K562 (cell line): ENCODE results near the gene WASHC2C.
"Not testable (repeated sequence)": the region's sequence is repeated elsewhere in the genome, so short reads cannot be mapped to it uniquely, and the experiment has no call there.

Source experiments
- CEBPB ChIP-seq: fragments of 450-650 bp; IDR thresholded peaks from 2 replicates; pipeline ENCODE4 v1.6.1; 2016; ENCODE audit warnings: missing genetic modification characterization, missing compliant biosample characterization
- EZH2 ChIP-seq: IDR thresholded peaks from 2 replicates; pipeline ENCODE4 v1.6.1; 2012; ENCODE audit warnings: low read depth, mild to moderate bottlenecking, inconsistent platforms, low read length, borderline replicate concordance
- GABPA ChIP-seq: fragments of 200-800 bp; sonication (Bioruptor generic); conservative IDR thresholded peaks from 2 replicates; pipeline ENCODE4 v1.6.1; 2016; ENCODE audit warnings: low read depth, missing genetic modification characterization, missing compliant biosample characterization
- L3MBTL2 ChIP-seq: fragments of 450-650 bp; IDR thresholded peaks from 2 replicates; pipeline ENCODE4 v1.6.1; 2016; ENCODE audit warnings: mild to moderate bottlenecking, moderate library complexity
- NFRKB ChIP-seq: fragments of 450-650 bp; IDR thresholded peaks from 2 replicates; pipeline ENCODE4 v1.6.1; 2016; ENCODE audit warnings: low read depth
- TF ChIP-seq, protein P1 (sequence below), 2 experiments: fragments of 150-350 bp in 1 of 2; IDR thresholded peaks; 2 replicates each; pipeline ENCODE4 v1.6.1; 2012 to 2016; ENCODE audit warnings: low read depth in 2 of 2, low read length in 2 of 2, mild to moderate bottlenecking in 1 of 2, moderate library complexity in 1 of 2

DNA sequence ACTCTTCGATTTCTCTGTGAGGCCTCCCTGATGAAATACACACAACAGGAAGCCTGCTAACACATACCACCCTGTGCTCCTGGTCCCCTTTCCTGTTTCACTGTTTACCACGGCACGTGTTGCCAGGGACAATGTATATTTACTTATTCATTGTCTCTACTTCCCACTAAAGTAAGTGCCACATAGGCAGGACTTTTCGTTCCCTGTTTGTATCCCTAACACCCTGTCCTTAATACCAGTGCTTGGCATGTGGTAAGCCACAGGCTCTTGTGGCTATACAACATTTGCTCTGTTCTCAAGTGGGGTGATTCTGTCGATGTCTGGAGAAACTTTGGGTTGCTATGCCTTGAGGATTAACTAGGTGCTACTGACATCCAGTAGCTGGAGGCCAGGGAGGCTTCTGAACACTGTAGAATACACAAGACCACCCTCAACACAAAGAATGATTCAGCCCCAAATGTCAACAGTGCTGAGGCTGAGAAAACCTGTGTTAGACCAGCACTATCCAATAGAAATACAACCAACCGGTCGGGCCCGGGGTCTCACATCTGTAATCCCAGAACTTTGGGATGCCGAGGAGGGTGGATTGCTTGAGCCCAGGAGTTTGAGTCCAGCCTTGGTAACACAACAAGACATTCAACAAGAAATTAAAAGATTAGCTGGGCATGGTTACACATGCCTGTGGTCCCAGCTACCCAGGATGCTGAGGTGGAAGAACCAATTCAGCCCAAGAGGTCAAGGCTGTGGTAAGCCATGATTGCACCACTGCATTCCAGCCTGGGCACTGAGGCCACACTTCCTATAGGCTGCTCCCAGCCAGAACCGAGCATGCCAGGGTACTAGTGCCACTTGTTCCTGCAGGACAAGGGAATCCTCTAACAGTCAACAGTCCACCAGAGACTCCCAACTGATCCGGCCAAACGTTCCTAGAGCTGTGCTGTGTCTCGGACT, 76.3 kb downstream of the WASHC2C start:
- not testable (repeated sequence) for TF ChIP-seq CEBPB (tag); EZH2; GABPA; NFRKB; L3MBTL2
- TF ChIP-seq, protein P1, sequence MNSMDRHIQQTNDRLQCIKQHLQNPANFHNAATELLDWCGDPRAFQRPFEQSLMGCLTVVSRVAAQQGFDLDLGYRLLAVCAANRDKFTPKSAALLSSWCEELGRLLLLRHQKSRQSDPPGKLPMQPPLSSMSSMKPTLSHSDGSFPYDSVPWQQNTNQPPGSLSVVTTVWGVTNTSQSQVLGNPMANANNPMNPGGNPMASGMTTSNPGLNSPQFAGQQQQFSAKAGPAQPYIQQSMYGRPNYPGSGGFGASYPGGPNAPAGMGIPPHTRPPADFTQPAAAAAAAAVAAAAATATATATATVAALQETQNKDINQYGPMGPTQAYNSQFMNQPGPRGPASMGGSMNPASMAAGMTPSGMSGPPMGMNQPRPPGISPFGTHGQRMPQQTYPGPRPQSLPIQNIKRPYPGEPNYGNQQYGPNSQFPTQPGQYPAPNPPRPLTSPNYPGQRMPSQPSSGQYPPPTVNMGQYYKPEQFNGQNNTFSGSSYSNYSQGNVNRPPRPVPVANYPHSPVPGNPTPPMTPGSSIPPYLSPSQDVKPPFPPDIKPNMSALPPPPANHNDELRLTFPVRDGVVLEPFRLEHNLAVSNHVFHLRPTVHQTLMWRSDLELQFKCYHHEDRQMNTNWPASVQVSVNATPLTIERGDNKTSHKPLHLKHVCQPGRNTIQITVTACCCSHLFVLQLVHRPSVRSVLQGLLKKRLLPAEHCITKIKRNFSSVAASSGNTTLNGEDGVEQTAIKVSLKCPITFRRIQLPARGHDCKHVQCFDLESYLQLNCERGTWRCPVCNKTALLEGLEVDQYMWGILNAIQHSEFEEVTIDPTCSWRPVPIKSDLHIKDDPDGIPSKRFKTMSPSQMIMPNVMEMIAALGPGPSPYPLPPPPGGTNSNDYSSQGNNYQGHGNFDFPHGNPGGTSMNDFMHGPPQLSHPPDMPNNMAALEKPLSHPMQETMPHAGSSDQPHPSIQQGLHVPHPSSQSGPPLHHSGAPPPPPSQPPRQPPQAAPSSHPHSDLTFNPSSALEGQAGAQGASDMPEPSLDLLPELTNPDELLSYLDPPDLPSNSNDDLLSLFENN (IDR thresholded peaks at IDR 0.05; ENCODE audit: low read depth in 2 of 2, low read length in 2 of 2), result not testable (repeated sequence)
